H1 (cell line): ENCODE data around the gene PACC1. TPM values are rescaled to one million over a fixed set of nuclear protein-coding genes. Genes with fewer than 3 reads are reported as not detected.

Experiments used
- CTCF ChIA-PET: fragments of 300-600 bp; sonication (Branson Sonifier 250); formaldehyde crosslinking; loops from one replicate; lab custom pipeline; 2021; ENCODE audit not compliant: partially characterized antibody; lab: Charles Lee
- POLR2A ChIA-PET: fragments of 300-600 bp; sonication (Branson Sonifier 250); formaldehyde crosslinking; loops from one replicate; lab custom pipeline; 2021; ENCODE audit warnings: inconsistent platforms; ENCODE audit not compliant: partially characterized antibody; lab: Charles Lee
- DNase-seq, 2 experiments: peaks; one replicate each; pipeline versions ENCODE4 v3.0.0 to v3.0.0-alpha.2; 2010 to 2022; ENCODE audit warnings: low spot score in 2 of 2, low read depth in 1 of 2, mixed read lengths in 1 of 2
- FAIRE-seq: peaks from 2 replicates; lab custom pipeline; 2011; peaks lifted over from hg19 to GRCh38; lab: Jason Lieb, UNC
- H2AFZ ChIP-seq: 2 replicates; pipeline ENCODE4 v1.8.1; 2012; ENCODE audit warnings: low read length, inconsistent platforms
- H2AK5ac ChIP-seq: 2 replicates; pipeline ENCODE4 v1.6.1; 2013; ENCODE audit warnings: low read depth, low read length
- H2BK120ac ChIP-seq: replicated peaks from 2 replicates; pipeline ENCODE3; 2013; ENCODE audit warnings: low read depth, low read length, inconsistent platforms
- H2BK12ac ChIP-seq: 2 replicates; pipeline ENCODE4 v1.6.1; 2013; ENCODE audit warnings: low read depth, low read length
- H2BK15ac ChIP-seq: 2 replicates; pipeline ENCODE4 v1.6.1; 2013; ENCODE audit warnings: low read length
- H2BK20ac ChIP-seq: 2 replicates; pipeline ENCODE4 v1.6.1; 2013; ENCODE audit warnings: low read length
- H2BK5ac ChIP-seq: 2 replicates; pipeline ENCODE4 v1.6.1; 2013; ENCODE audit warnings: low read depth, low read length
- H3K14ac ChIP-seq: 2 replicates; pipeline ENCODE4 v1.6.1; 2013; ENCODE audit warnings: inconsistent platforms; ENCODE audit not compliant: insufficient read length
- H3K18ac ChIP-seq: 2 replicates; pipeline ENCODE4 v1.6.1; 2013; ENCODE audit warnings: low read length; ENCODE audit errors: extremely low read depth
- H3K23ac ChIP-seq: 2 replicates; pipeline ENCODE4 v1.6.1; 2013; ENCODE audit warnings: inconsistent platforms; ENCODE audit not compliant: insufficient read length
- H3K23me2 ChIP-seq: 2 replicates; pipeline ENCODE4 v1.6.1; 2013; ENCODE audit warnings: low read depth, low read length
- H3K27ac ChIP-seq: 2 replicates; pipeline ENCODE4 v1.6.1; 2011; ENCODE audit warnings: low read depth, low read length, inconsistent platforms
- H3K27me3 ChIP-seq, 4 experiments: replicated peaks in 1 of 4; 1 replicate in 1 of 4; 2 replicates in 3 of 4; pipeline versions ENCODE4 v1.6.1 to v1.8.1; 2011 to 2013; ENCODE audit warnings: low read length in 3 of 4, mild to moderate bottlenecking in 3 of 4, inconsistent platforms in 2 of 4, mixed read lengths in 2 of 4, moderate library complexity in 1 of 4; ENCODE audit not compliant: control insufficient read depth in 3 of 4, insufficient read depth in 3 of 4; ENCODE audit errors: extremely low read depth in 1 of 4
- H3K36me3 ChIP-seq, 4 experiments: 2 replicates each; pipeline versions ENCODE4 v1.6.1 to v1.8.1; 2011 to 2013; ENCODE audit warnings: mild to moderate bottlenecking in 4 of 4, low read length in 3 of 4, moderate library complexity in 2 of 4, control low read depth in 1 of 4, inconsistent platforms in 1 of 4; ENCODE audit not compliant: insufficient read depth in 4 of 4, control insufficient read depth in 2 of 4
- H3K4ac ChIP-seq: replicated peaks from 2 replicates; pipeline ENCODE3; 2013; ENCODE audit warnings: low read length, low read depth, mixed read lengths, inconsistent platforms; ENCODE audit not compliant: insufficient read length
- H3K4me1 ChIP-seq, 4 experiments: replicated peaks in 1 of 4; 1 replicate in 1 of 4; 2 replicates in 3 of 4; pipeline versions ENCODE4 v1.6.1 to v1.8.1; 2011 to 2013; ENCODE audit warnings: low read length in 3 of 4, inconsistent platforms in 2 of 4, mixed read lengths in 1 of 4; ENCODE audit not compliant: insufficient read depth in 4 of 4, control insufficient read depth in 3 of 4
- H3K4me2 ChIP-seq, 2 experiments: 2 replicates each; pipeline versions ENCODE4 v1.6.1 to v1.8.1; 2011 to 2013; ENCODE audit warnings: low read depth in 2 of 2, low read length in 2 of 2, control low read depth in 1 of 2, inconsistent platforms in 1 of 2, mild to moderate bottlenecking in 1 of 2; ENCODE audit not compliant: insufficient read depth in 1 of 2
- H3K4me3 ChIP-seq, 4 experiments: fragments of 200-600, 300-600 bp in 1 of 4; sonication (generic), shearing (Covaris generic), sonication (Bioruptor Twin) in 1 of 4; 2 replicates each; pipeline versions ENCODE4 v1.5.1 to v1.8.1; 2011 to 2016; ENCODE audit warnings: low read length in 4 of 4, low read depth in 3 of 4, control low read depth in 2 of 4, inconsistent platforms in 2 of 4, mild to moderate bottlenecking in 2 of 4, mixed read lengths in 1 of 4, moderate library complexity in 1 of 4; ENCODE audit not compliant: insufficient read depth in 2 of 4; ENCODE audit errors: extremely low read depth in 1 of 4
- H3K56ac ChIP-seq: replicated peaks from 2 replicates; pipeline ENCODE3; 2013; ENCODE audit warnings: low read depth, mild to moderate bottlenecking, mixed read lengths, low read length, inconsistent platforms; ENCODE audit not compliant: insufficient read length
- H3K79me1 ChIP-seq: 2 replicates; pipeline ENCODE4 v1.6.1; 2013; ENCODE audit warnings: low read depth, low read length, control low read depth
- H3K79me2 ChIP-seq, 2 experiments: 2 replicates each; pipeline versions ENCODE4 v1.6.1 to v1.8.1; 2012 to 2013; ENCODE audit warnings: low read length in 2 of 2, mild to moderate bottlenecking in 2 of 2, inconsistent platforms in 1 of 2; ENCODE audit not compliant: insufficient read depth in 2 of 2, control insufficient read depth in 1 of 2
- H3K9ac ChIP-seq, 4 experiments: replicated peaks in 1 of 4; 1 replicate in 1 of 4; 2 replicates in 3 of 4; pipeline versions ENCODE4 v1.6.1 to v1.8.1; 2011 to 2013; ENCODE audit warnings: low read depth in 3 of 4, low read length in 3 of 4, control low read depth in 2 of 4, mild to moderate bottlenecking in 2 of 4, moderate library complexity in 2 of 4, inconsistent platforms in 1 of 4; ENCODE audit errors: extremely low read depth in 1 of 4
- H3K9me3 ChIP-seq, 2 experiments: 2 replicates each; pipeline versions ENCODE4 v1.6.1 to v1.8.1; 2012 to 2013; ENCODE audit warnings: mild to moderate bottlenecking in 2 of 2, moderate library complexity in 2 of 2, control low read depth in 1 of 2, inconsistent platforms in 1 of 2, low read depth in 1 of 2, low read length in 1 of 2, mixed read lengths in 1 of 2; ENCODE audit not compliant: insufficient read depth in 2 of 2
- H4K20me1 ChIP-seq, 2 experiments: replicated peaks in 1 of 2; 2 replicates each; pipeline versions ENCODE3 to v1.8.1; 2011 to 2013; ENCODE audit warnings: inconsistent platforms in 2 of 2, low read length in 2 of 2, mild to moderate bottlenecking in 1 of 2; ENCODE audit not compliant: insufficient read depth in 2 of 2, control insufficient read depth in 1 of 2
- H4K5ac ChIP-seq: 2 replicates; pipeline ENCODE4 v1.6.1; 2013; ENCODE audit warnings: low read length, low read depth, mixed read lengths, inconsistent platforms; ENCODE audit not compliant: insufficient read length
- H4K8ac ChIP-seq: 2 replicates; pipeline ENCODE4 v1.8.0; 2013; ENCODE audit warnings: mild to moderate bottlenecking, moderate library complexity, low read length, inconsistent platforms; ENCODE audit not compliant: insufficient read depth; ENCODE audit errors: extremely low read depth
- H4K91ac ChIP-seq: replicated peaks from 2 replicates; pipeline ENCODE3; 2013; ENCODE audit warnings: low read length, mixed read lengths, inconsistent platforms; ENCODE audit not compliant: insufficient read length
- ASH2L ChIP-seq: fragments of 200-600, 300-600 bp; sonication (generic); IDR thresholded peaks from one replicate; pipeline ENCODE4 v1.7.1; 2017; ENCODE audit warnings: low read length
- BRCA1 ChIP-seq: IDR thresholded peaks from 2 replicates; pipeline ENCODE4 v1.6.1; 2012; ENCODE audit warnings: low read depth, low read length, improper control_type of control experiment
- CHD1 ChIP-seq: IDR thresholded peaks from 2 replicates; pipeline ENCODE4 v1.6.1; 2012; ENCODE audit warnings: low read depth, low read length, improper control_type of control experiment
- EP300 ChIP-seq, 2 experiments: IDR thresholded peaks; 1 replicate in 1 of 2; 2 replicates in 1 of 2; pipeline ENCODE4 v1.6.1; 2011 to 2012; ENCODE audit warnings: low read depth in 2 of 2, low read length in 2 of 2, mild to moderate bottlenecking in 2 of 2, borderline replicate concordance in 1 of 2, inconsistent platforms in 1 of 2, moderate library complexity in 1 of 2
- KDM1A ChIP-seq: fragments of 200-600, 300-600 bp; sonication (generic); IDR thresholded peaks from 2 replicates; pipeline ENCODE4 v1.7.1; 2016; ENCODE audit warnings: mild to moderate bottlenecking, low read length, borderline replicate concordance
- PHF8 ChIP-seq: fragments of 200-600 bp; sonication (generic); conservative IDR thresholded peaks from 2 replicates; pipeline ENCODE4 v1.7.1; 2012; ENCODE audit warnings: low read depth, mild to moderate bottlenecking, inconsistent platforms, low read length, moderate library complexity
- RXRA ChIP-seq: IDR thresholded peaks from 2 replicates; pipeline ENCODE4 v1.6.1; 2011; ENCODE audit warnings: low read depth, mild to moderate bottlenecking, low read length, moderate library complexity; ENCODE audit not compliant: insufficient read depth
- SP1 ChIP-seq: IDR thresholded peaks from 2 replicates; pipeline ENCODE4 v1.6.1; 2011; ENCODE audit warnings: low read depth, low read length
- WGBS, 2 experiments: shearing (Covaris generic) in 1 of 2; methylation state at CpG; one replicate each; pipeline versions ENCODE4 v1.1.6 to v1.1.7; 2013 to 2015; ENCODE audit warnings: low lambda C conversion rate in 2 of 2, mixed read lengths in 2 of 2, inconsistent platforms in 1 of 2, low coverage in 1 of 2, missing lambda C conversion rate in 1 of 2; ENCODE audit not compliant: insufficient replicate concordance in 2 of 2, insufficient coverage in 1 of 2, insufficient read length in 1 of 2; ENCODE audit errors: extremely low coverage in 1 of 2, missing lambda C conversion rate in 1 of 2; 5-methylcytosine and 5-hydroxymethylcytosine counted together
- polyA plus RNA-seq, 7 experiments: library from polyadenylated mRNA; depleted of rRNA in 3 of 7; stranded (reverse) in 5 of 7; unstranded in 2 of 7; fragments of >200 nt in 5 of 7; fragments of 200-250 nt in 2 of 7; gene quantifications; 1 replicate in 5 of 7; 2 replicates in 1 of 7; 4 replicates in 1 of 7; pipeline versions ENCODE4 v1.2.1 to v1.2.3, GENCODE V29; 2011 to 2013; ENCODE audit warnings: missing spikeins in 2 of 7, mixed read lengths in 2 of 7
- total RNA-seq: library from RNA; stranded (reverse); fragmentation: NEBNext Ultra II Directional; extraction: Animal tissue kit (Norgen Biotek cat#: 25700); gene quantifications from 2 replicates; pipeline ENCODE4 v1.2.1, GENCODE V29; 2021
- TF ChIP-seq, protein P1 (sequence below), 3 experiments: IDR thresholded peaks; 1 replicate in 2 of 3; 2 replicates in 1 of 3; pipeline versions ENCODE4 v1.5.1 to v1.6.1; 2011; ENCODE audit warnings: low read length in 3 of 3, mild to moderate bottlenecking in 3 of 3, inconsistent platforms in 2 of 3, low read depth in 1 of 3, moderate library complexity in 1 of 3; ENCODE audit not compliant: insufficient read depth in 1 of 3; ENCODE audit errors: control extremely low read depth in 1 of 3

Gene PACC1
- total and polyA plus RNA-seq, 2 of the 8 experiments (the other 6 are each of a cell fraction or from before 2014, with no cell fraction given), result 18.8 to 23.5 TPM

GRCh38 chr1:212401838-212402582, 12.7 kb downstream of the PACC1 start:
- H3K79me1 ChIP-seq, result no peaks in the 10 kb centered on the region; the same call in 1 of the 2 replicates
- POLR2A ChIA-PET, result no interaction called here
- no peaks in the 10 kb centered on the region for H4K20me1 ChIP-seq
- no peak overlapping the region for H3K4me2 ChIP-seq
- no peak overlapping the region for H4K5ac ChIP-seq
- WGBS, 2 experiments, result 88% methylated on average over 7 of the region's 7 CpGs; no CpG with 5 or more reads in 1 of the 2 experiments
- H2AK5ac ChIP-seq, result no peak overlapping the region
- H3K4ac ChIP-seq, result no peak overlapping the region
- H3K23me2 ChIP-seq, result no peaks in the 10 kb centered on the region; the same call in 1 of the 2 replicates
- FAIRE-seq (no peak), DNase-seq (no peak)
- H2BK20ac ChIP-seq, result no peak overlapping the region
- H2BK15ac ChIP-seq, result no peak overlapping the region
- no peak overlapping the region for H3K4me3 ChIP-seq
- H3K4me1 ChIP-seq, result no peaks in the 10 kb centered on the region
- H4K8ac ChIP-seq, result no peak overlapping the region
- H3K18ac ChIP-seq, result no peak overlapping the region
- H3K27ac ChIP-seq, result no peak overlapping the region
- H3K79me2 ChIP-seq, result peaks cover 0 to 3% of the 10 kb centered on the region in 2 experiments; a peak in 1 of 4 replicates
- peaks cover 6 to 7% of the 10 kb centered on the region in 2 experiments; a peak in 1 of 4 replicates for H3K9me3 ChIP-seq
- H3K9ac ChIP-seq, result no peak overlapping the region
- no peak overlapping the region for H3K23ac ChIP-seq
- no peak overlapping the region for H3K14ac ChIP-seq
- H2AFZ ChIP-seq, result no peak overlapping the region
- peaks cover 8 to 30% (median 21%) of the 10 kb centered on the region in 4 experiments for H3K36me3 ChIP-seq
- H2BK5ac ChIP-seq, result no peak overlapping the region
- no peaks in the 10 kb centered on the region for H3K27me3 ChIP-seq
- CTCF ChIA-PET, result interaction anchor here (1.3 to 2.3 kb wide), 2 partner anchors 54 to 208 kb away, joined by 3 to 8 read pairs; no protein-coding TSS in a partner anchor
- H2BK120ac ChIP-seq, result no peak overlapping the region
- no peak overlapping the region for H2BK12ac ChIP-seq
- H3K56ac ChIP-seq, result no peak overlapping the region
- no peak overlapping the region for H4K91ac ChIP-seq
- TF ChIP-seq, protein P1, sequence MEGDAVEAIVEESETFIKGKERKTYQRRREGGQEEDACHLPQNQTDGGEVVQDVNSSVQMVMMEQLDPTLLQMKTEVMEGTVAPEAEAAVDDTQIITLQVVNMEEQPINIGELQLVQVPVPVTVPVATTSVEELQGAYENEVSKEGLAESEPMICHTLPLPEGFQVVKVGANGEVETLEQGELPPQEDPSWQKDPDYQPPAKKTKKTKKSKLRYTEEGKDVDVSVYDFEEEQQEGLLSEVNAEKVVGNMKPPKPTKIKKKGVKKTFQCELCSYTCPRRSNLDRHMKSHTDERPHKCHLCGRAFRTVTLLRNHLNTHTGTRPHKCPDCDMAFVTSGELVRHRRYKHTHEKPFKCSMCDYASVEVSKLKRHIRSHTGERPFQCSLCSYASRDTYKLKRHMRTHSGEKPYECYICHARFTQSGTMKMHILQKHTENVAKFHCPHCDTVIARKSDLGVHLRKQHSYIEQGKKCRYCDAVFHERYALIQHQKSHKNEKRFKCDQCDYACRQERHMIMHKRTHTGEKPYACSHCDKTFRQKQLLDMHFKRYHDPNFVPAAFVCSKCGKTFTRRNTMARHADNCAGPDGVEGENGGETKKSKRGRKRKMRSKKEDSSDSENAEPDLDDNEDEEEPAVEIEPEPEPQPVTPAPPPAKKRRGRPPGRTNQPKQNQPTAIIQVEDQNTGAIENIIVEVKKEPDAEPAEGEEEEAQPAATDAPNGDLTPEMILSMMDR (IDR thresholded peaks at IDR 0.05; ENCODE audit: control extremely low read depth in 1 of 3, insufficient read depth in 1 of 3, low read depth in 1 of 3, low read length in 3 of 3), result no peak
- TF ChIP-seq ASH2L (no peak), KDM1A (no peak), CHD1 (no peak), EP300 (IDR thresholded peaks at IDR 0.05; ENCODE audit: borderline replicate concordance in 1 of 2, low read depth in 2 of 2, low read length in 2 of 2) (no peak), RXRA (no peak), PHF8 (no peak), SP1 (no peak), BRCA1 (no peak)
